ENCODE measurements around the gene CCIN.

The CCIN gene

GRCh38 chr9:36169166-36169565 lies at the start of gene CCIN:
Gene CCIN, plus strand, starts transcription at chr9:36169388. Its CDS starts 115 bp downstream, at chr9:36169503.
- ATAC-seq (ENCODE audit: insufficient read depth, low read depth) (no peak), DNase-seq (no peak)
- H3K4me1 ChIP-seq (ENCODE audit: insufficient read depth, low read length), result peaks cover 8% of the 10 kb centered on the region
- no peaks in the 10 kb centered on the region for H3K9me3 ChIP-seq (ENCODE audit: insufficient read depth, low read length, severe bottlenecking)
- H2AFZ ChIP-seq (ENCODE audit: low read depth, low read length), result no peak within 1 kb of the TSS
- no peak within 1 kb of the TSS for H3K4me2 ChIP-seq (ENCODE audit: insufficient read depth, low read length)
- H3K4me3 ChIP-seq (ENCODE audit: low read depth in 1 of 2, low read length in 2 of 2), result no peak within 1 kb of the TSS
- H3K27me3 ChIP-seq (ENCODE audit: insufficient read depth, low read length, poor library complexity), result no peaks in the 10 kb centered on the region
- H4K20me1 ChIP-seq (ENCODE audit: insufficient read depth, low read length), result no peaks in the 10 kb centered on the region
- H3K9ac ChIP-seq (ENCODE audit: low read depth, low read length), result no peak within 1 kb of the TSS
- H3K79me2 ChIP-seq (ENCODE audit: insufficient read depth, low read length), result no peaks in the 10 kb centered on the region
- H3K27ac ChIP-seq (ENCODE audit: low read length), result no peak within 1 kb of the TSS
- H3K36me3 ChIP-seq (ENCODE audit: insufficient read depth, low read length), result no peaks in the 10 kb centered on the region
- TF ChIP-seq EZH2 (IDR thresholded peaks at IDR 0.05; ENCODE audit: borderline replicate concordance, low read depth, low read length, severe bottlenecking) (no peak), CTCF (IDR thresholded peaks at IDR 0.05; ENCODE audit: borderline replicate concordance, extremely low read depth, low read length, poor library complexity, severe bottlenecking) (no peak)

GRCh38 chr9:36119476-36119875 lies 49.7 kb upstream of the CCIN start:
- Histone ChIP-seq H3K27me3 (ENCODE audit: insufficient read depth, low read length, poor library complexity) (no peaks in the 10 kb centered on the region), H4K20me1 (ENCODE audit: insufficient read depth, low read length) (no peaks in the 10 kb centered on the region), H3K36me3 (ENCODE audit: insufficient read depth, low read length) (no peaks in the 10 kb centered on the region), H3K4me1 (ENCODE audit: insufficient read depth, low read length) (no peaks in the 10 kb centered on the region), H3K9ac (ENCODE audit: low read depth, low read length) (no peak overlapping the region), H2AFZ (ENCODE audit: low read depth, low read length) (no peak overlapping the region), H3K27ac (ENCODE audit: low read length) (no peak overlapping the region), H3K4me2 (ENCODE audit: insufficient read depth, low read length) (no peak overlapping the region), H3K79me2 (ENCODE audit: insufficient read depth, low read length) (no peaks in the 10 kb centered on the region), H3K4me3 (ENCODE audit: low read depth in 1 of 2, low read length in 2 of 2) (no peak overlapping the region), H3K9me3 (ENCODE audit: insufficient read depth, low read length, severe bottlenecking) (no peaks in the 10 kb centered on the region)
- DNase-seq (no peak), ATAC-seq (ENCODE audit: insufficient read depth, low read depth) (no peak)
- TF ChIP-seq EZH2 (IDR thresholded peaks at IDR 0.05; ENCODE audit: borderline replicate concordance, low read depth, low read length, severe bottlenecking) (no peak), CTCF (IDR thresholded peaks at IDR 0.05; ENCODE audit: borderline replicate concordance, extremely low read depth, low read length, poor library complexity, severe bottlenecking) (no peak)

- no peak overlapping the region for H3K4me3 ChIP-seq (ENCODE audit: low read depth in 1 of 2, low read length in 2 of 2)
- no peaks in the 10 kb centered on the region for H3K79me2 ChIP-seq (ENCODE audit: insufficient read depth, low read length)
- ATAC-seq (ENCODE audit: insufficient read depth, low read depth), result no peak
- H3K9me3 ChIP-seq (ENCODE audit: insufficient read depth, low read length, severe bottlenecking), result no peaks in the 10 kb centered on the region
- TF ChIP-seq EZH2 (IDR thresholded peaks at IDR 0.05; ENCODE audit: borderline replicate concordance, low read depth, low read length, severe bottlenecking) (no peak), CTCF (IDR thresholded peaks at IDR 0.05; ENCODE audit: borderline replicate concordance, extremely low read depth, low read length, poor library complexity, severe bottlenecking) (no peak)
- H2AFZ ChIP-seq (ENCODE audit: low read depth, low read length), result no peak overlapping the region
- H3K4me1 ChIP-seq (ENCODE audit: insufficient read depth, low read length), result no peaks in the 10 kb centered on the region
- no peak overlapping the region for H3K9ac ChIP-seq (ENCODE audit: low read depth, low read length)
- no peak overlapping the region for H3K4me2 ChIP-seq (ENCODE audit: insufficient read depth, low read length)
- DNase-seq, result no peak
- H3K27me3 ChIP-seq (ENCODE audit: insufficient read depth, low read length, poor library complexity), result no peaks in the 10 kb centered on the region
- H3K36me3 ChIP-seq (ENCODE audit: insufficient read depth, low read length), result no peaks in the 10 kb centered on the region
- H3K27ac ChIP-seq (ENCODE audit: low read length), result no peak overlapping the region
- no peaks in the 10 kb centered on the region for H4K20me1 ChIP-seq (ENCODE audit: insufficient read depth, low read length)
These were observed 48.5 kb upstream of the CCIN start for GRCh38 chr9:36120705-36121104.

- Histone ChIP-seq H4K20me1 (ENCODE audit: insufficient read depth, low read length) (no peaks in the 10 kb centered on the region), H3K27ac (ENCODE audit: low read length) (no peak overlapping the region), H3K9ac (ENCODE audit: low read depth, low read length) (no peak overlapping the region), H3K4me2 (ENCODE audit: insufficient read depth, low read length) (no peak overlapping the region), H3K4me1 (ENCODE audit: insufficient read depth, low read length) (no peaks in the 10 kb centered on the region), H3K9me3 (ENCODE audit: insufficient read depth, low read length, severe bottlenecking) (no peaks in the 10 kb centered on the region), H3K36me3 (ENCODE audit: insufficient read depth, low read length) (no peaks in the 10 kb centered on the region), H3K27me3 (ENCODE audit: insufficient read depth, low read length, poor library complexity) (no peaks in the 10 kb centered on the region), H3K79me2 (ENCODE audit: insufficient read depth, low read length) (no peaks in the 10 kb centered on the region), H2AFZ (ENCODE audit: low read depth, low read length) (no peak overlapping the region), H3K4me3 (ENCODE audit: low read depth in 1 of 2, low read length in 2 of 2) (no peak overlapping the region)
- TF ChIP-seq EZH2 (IDR thresholded peaks at IDR 0.05; ENCODE audit: borderline replicate concordance, low read depth, low read length, severe bottlenecking), result no peak
- TF ChIP-seq CTCF (IDR thresholded peaks at IDR 0.05; ENCODE audit: borderline replicate concordance, extremely low read depth, low read length, poor library complexity, severe bottlenecking), result no peak
- DNase-seq, result no peak
- ATAC-seq (ENCODE audit: insufficient read depth, low read depth), result no peak
These were observed 47.2 kb upstream of the CCIN start for GRCh38 chr9:36121971-36122370.

All from DND-41 (cell line).